Cortex of kidney (tissue), 1 donor: Measurements from ENCODE around the gene PLEKHD1.

Experiments used
- DNase-seq: peaks from one replicate; lab custom pipeline; 2025; lab: John Stamatoyannopoulos, UW

The PLEKHD1 gene

GRCh38 chr14:69518289-69519101 is 34.0 kb downstream of the PLEKHD1 start:
- no peak for DNase-seq

- DNase-seq = no peak
Observed at GRCh38 chr14:69519204-69520100, 34.9 kb downstream of the PLEKHD1 start.

DNA sequence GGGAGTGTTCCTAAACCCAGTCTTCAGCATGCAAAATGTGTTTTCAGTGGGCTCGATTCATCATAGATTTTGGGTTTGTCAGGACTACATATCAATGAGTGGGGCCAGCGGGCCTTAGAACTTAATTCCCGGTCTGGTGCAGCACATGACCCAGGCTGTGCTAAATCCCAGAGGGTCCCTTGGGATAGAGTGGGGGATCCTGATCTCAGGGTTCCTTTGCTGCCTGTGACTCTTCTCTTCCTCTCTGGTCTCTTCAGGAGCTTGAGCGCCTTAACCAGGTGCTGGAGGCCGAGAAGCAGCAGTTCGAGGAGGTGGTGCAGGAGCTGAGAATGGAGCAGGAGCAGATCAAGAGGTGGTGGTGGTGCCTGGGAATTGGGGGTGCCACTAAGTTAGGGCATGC is 37.5 kb downstream of the PLEKHD1 start:
- no peak for DNase-seq

GRCh38 chr14:69525896-69526295 is 41.4 kb downstream of the PLEKHD1 start:
- no peak for DNase-seq

DNA sequence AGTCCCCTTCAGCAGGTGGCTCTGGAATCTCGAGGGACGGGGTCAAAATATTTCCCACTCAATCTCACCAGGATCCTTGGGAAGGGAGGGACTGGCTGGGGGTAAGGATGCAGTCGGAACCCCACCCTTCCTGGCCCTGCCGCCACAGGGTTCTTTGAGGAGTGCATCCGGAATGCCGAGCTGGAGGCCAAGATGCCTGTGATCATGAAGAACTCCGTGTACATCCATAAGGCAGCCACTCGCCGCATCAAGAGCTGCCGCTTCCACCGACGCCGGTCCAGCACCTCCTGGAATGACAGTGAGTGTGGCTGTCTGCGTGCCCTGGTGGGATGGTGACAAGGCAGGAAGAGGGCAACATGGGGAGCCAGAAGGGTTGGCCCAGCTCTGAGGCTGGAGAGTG is 43.1 kb downstream of the PLEKHD1 start:
- DNase-seq = no peak

- no peak for DNase-seq
Observed at GRCh38 chr14:69528143-69528542, 43.6 kb downstream of the PLEKHD1 start.

DNA sequence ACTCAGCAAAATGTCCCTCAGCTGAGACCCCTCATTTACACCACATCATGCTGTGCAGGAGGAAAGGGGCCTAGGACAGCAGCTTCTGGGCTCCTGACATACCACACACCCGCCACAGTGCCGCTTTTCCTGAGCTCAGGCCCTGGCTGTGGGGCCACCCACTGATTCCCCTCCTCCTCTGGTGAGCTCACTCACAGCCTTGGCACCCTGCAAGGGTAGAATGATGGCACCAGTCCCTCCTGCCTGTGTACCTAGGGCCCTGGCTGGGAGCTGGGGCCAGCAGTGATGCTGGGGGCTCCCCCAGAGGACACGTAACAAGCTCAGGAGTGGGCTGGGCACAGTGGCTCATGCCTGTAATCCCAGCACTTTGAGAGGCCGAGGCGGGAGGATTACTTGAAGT is 44.4 kb downstream of the PLEKHD1 start:
- no peak for DNase-seq

GRCh38 chr14:69529563-69529962 is 45.0 kb downstream of the PLEKHD1 start:
- no peak for DNase-seq

DNA sequence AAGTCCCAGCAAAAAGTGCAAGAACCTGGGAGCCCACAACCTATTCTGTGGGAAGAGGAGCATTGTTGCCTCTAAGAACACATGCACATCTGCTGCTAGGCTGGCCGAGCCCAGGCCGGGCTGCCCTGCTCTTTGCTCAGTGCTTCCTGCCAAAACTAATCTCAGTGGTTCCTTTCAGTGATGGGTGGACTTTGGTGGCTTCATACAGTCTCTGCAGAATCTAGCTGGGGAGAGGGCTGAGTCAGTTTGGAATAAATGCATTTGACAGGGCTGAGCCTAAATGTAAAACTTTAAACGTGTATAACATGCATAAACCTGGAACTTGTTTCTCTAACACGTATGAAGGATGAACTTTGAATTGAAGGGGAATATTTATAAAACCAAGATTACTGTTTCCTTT is 45.6 kb downstream of the PLEKHD1 start:
- no peak for DNase-seq

GRCh38 chr14:69531135-69531534 is 46.6 kb downstream of the PLEKHD1 start:
- DNase-seq = no peak

- DNase-seq = no peak
Observed at GRCh38 chr14:69532561-69533340, 48.2 kb downstream of the PLEKHD1 start.

DNA sequence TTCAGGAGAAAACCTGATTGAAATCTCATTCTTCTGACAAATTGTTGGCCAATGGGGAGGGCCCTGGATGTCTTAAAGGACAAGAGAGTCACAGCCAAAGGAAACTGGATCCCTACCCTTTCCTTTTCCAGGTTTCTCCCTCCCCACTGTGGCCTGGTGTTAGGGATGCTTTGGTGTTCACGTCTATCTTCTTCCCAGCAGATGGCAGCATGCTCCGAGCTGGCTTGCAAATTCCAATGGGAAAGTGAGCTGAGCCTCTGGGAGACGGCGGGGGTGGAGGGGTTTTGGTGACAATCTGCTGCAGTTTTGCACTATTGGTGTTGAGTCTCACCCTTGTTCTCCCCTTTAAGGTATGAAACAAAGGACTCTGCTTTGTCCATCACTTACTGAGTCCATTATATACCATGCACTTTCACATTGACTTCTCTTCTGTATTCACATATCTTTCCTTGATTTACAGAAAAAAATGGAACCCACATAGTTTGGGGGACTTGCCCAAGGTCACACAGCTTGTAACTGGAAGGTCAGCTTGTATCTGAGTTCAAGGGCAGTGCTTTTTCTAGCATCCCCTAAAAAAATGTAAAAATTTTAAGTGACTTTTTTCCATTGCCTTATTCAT is 50.8 kb downstream of the PLEKHD1 start:
- DNase-seq = no peak

DNA sequence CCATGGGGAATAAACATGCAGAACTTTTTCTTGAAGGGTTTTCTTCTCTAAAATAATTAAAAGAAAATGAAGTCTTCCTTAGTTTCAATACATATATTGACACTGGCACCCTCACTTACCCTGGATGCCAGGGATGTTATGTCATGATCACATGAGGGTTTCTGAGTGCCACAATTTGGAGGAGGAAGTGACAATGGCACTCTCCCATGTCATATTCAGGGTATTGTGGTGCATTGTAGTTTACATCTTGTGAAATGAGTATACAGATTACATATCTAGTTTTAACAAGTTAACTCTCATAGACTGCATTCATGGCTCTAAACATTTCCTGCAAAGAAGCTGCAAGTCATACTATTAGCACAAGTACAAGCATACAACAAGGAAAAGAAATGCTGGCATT is 52.4 kb downstream of the PLEKHD1 start:
- DNase-seq = no peak

DNA sequence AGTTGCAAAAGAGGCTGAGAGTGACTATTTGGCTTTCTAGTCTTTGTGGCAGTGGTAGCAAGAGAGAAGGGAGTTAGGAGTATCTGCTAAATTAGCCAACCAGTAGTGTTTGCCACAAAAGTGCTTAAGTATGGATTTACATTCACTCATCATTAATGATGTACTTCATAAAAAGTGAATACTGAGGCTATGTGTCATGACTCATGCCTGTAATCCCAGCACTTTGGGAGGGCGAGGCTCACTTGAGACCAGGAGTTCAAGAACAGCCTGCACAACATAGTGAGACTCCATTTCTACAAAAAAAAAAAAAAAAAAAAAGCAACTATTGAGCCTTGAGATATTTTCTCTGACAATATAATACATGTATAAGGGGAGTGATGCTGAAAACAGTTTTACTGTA is 53.4 kb downstream of the PLEKHD1 start:
- no peak for DNase-seq

GRCh38 chr14:69538766-69539165 is 54.2 kb downstream of the PLEKHD1 start:
- DNase-seq = no peak

GRCh38 chr14:69539631-69540410 is 55.3 kb downstream of the PLEKHD1 start:
- no peak for DNase-seq

DNA sequence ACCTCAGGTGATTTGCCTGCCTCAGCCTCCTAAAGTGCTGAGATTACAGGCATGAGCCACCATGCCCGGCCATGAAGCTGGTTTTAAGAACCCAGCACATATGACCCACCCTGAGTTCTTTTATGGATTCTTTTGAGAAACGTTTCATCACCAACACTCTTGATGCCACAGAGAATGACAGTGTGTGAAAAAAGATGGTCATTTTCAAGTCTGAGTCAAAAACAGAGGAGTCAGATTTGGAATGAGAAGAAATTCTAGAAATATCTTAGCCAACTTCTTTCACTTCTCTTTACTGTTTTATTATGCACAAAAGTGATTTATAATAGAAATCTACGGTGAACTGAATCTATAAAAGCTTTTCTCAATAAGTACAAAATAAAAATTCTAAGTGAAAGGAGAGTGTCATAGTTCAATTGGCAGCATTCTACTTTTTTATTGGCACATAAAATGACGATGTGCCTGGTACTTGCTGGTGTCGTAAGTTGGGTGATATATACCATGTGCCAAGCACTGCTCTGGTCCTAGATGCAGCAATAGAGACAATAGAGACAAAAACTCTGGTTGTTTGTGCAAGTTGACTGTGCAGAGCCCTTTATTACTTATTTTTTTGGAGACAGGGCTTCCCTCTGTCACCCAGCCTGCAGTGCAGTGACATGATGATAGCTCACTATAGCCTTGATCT is 56.3 kb downstream of the PLEKHD1 start:
- no peak for DNase-seq

- no peak for DNase-seq
Observed at GRCh38 chr14:69542311-69542710, 57.8 kb downstream of the PLEKHD1 start.

DNA sequence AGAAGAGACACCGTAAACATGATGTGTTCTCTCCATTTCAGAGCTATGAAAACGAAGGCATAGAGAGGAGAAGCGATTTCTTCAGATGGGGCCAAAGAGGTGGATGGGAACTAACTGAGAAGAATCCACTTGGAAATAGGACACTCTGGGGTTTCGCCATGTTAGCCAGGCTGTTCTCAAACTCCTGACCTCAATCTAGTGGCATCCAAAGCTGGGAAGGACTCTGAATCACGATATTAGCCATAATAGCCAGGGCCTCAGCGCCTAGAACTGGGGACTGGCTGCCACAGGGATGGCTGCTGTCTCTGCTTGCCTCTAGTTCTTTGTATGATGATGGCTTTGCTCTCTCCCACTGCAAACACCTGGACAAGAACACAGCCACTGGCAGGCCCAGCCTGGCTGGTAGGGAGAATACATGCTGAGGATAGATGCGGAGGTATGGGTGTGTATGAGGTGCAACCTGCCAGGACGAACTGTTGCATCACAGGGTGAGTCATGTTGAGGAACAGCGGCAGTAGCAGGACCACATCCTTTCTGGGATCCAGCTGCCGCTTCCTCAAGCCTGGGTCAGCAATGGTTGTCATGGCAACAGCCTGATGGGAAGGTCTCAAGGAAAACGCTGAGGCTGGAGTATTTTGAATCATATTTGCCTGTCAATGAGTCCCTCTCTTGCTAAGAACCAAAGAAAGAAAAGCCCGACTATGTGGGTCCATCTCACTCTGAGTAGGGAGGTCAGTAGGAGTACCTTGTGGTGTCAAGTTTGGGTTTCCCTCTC is 59.0 kb downstream of the PLEKHD1 start:
- DNase-seq = no peak
